AG09319 (cell line): Measurements from ENCODE around the gene MYO18A.
"Not testable (repeated sequence)": the region's sequence is repeated elsewhere in the genome, so short reads cannot be mapped to it uniquely, and the experiment has no call there.

Source experiments
- DNase-seq: peaks from one replicate; pipeline ENCODE4 v3.0.0-alpha.2; 2010; ENCODE audit warnings: low read depth; ENCODE audit errors: extremely low read depth
- CTCF ChIP-seq: IDR thresholded peaks from 2 replicates; pipeline ENCODE4 v1.5.1; 2011; ENCODE audit warnings: low read depth, mild to moderate bottlenecking, inconsistent platforms, low read length, moderate library complexity

The MYO18A gene

GRCh38 chr17:29089601-29090044 is 90.6 kb downstream of the MYO18A start:
- DNase-seq = no peak
- no peak for TF ChIP-seq CTCF

- not testable (repeated sequence) for DNase-seq
Observed at GRCh38 chr17:29088782-29089181, 91.4 kb downstream of the MYO18A start.

- no peak for TF ChIP-seq CTCF
- no peak for DNase-seq
Observed at GRCh38 chr17:29086628-29087332, 93.4 kb downstream of the MYO18A start.

GRCh38 chr17:29085223-29085622 is 95.0 kb downstream of the MYO18A start:
- DNase-seq = no peak
- TF ChIP-seq CTCF = no peak

- no peak for TF ChIP-seq CTCF
- no peak for DNase-seq
Observed at GRCh38 chr17:29084541-29085146, 95.6 kb downstream of the MYO18A start.

GRCh38 chr17:29080965-29081364 is 99.2 kb downstream of the MYO18A start:
- TF ChIP-seq CTCF = no peak
- no peak for DNase-seq

GRCh38 chr17:29080323-29080722 is 99.9 kb downstream of the MYO18A start:
- no peak for TF ChIP-seq CTCF
- DNase-seq = no peak

GRCh38 chr17:29079887-29080286 is 100.3 kb downstream of the MYO18A start:
- no peak for DNase-seq
- TF ChIP-seq CTCF = no peak
